HL-60 (cell line): ENCODE data around the gene NT5C1A.

Experiments
- DNase-seq, 2 experiments: peaks; one replicate each; pipeline ENCODE4 v3.0.0-alpha.2; 2010 to 2020; ENCODE audit warnings: low read depth in 1 of 2, low spot score in 1 of 2
- H3K27ac ChIP-seq: fragments of 250-450 bp; sonication (Bioruptor Pico); replicated peaks from 2 replicates; pipeline ENCODE4 v1.5.1; 2020; ENCODE audit warnings: mild to moderate bottlenecking, moderate library complexity
- H3K27me3 ChIP-seq: fragments of 250-450 bp; sonication (Bioruptor Pico); 2 replicates; pipeline ENCODE4 v1.5.1; 2021; ENCODE audit warnings: mild to moderate bottlenecking, moderate library complexity; ENCODE audit not compliant: insufficient read depth, poor library complexity, severe bottlenecking
- H3K4me3 ChIP-seq: replicated peaks from 2 replicates; pipeline ENCODE4 v1.5.1; 2011; ENCODE audit warnings: mild to moderate bottlenecking, control low read depth, low read length; ENCODE audit not compliant: insufficient read depth
- GABPA ChIP-seq: IDR thresholded peaks from 2 replicates; pipeline ENCODE4 v1.6.1; 2012; ENCODE audit warnings: low read depth
- POLR2AphosphoS5 ChIP-seq: IDR thresholded peaks from 2 replicates; pipeline ENCODE4 v1.6.1; 2012; ENCODE audit warnings: low read depth
- SPI1 ChIP-seq: IDR thresholded peaks from 2 replicates; pipeline ENCODE4 v1.6.1; 2012; ENCODE audit warnings: low read depth, mild to moderate bottlenecking, borderline replicate concordance
- TF ChIP-seq, protein P1 (sequence below): IDR thresholded peaks from 2 replicates; pipeline ENCODE4 v1.6.1; 2012; ENCODE audit warnings: low read depth; ENCODE audit not compliant: insufficient replicate concordance
- TF ChIP-seq, protein P2 (sequence below): IDR thresholded peaks from one replicate; pipeline ENCODE4 v1.5.1; 2011; ENCODE audit warnings: low read length, control low read depth, inconsistent platforms; ENCODE audit not compliant: insufficient read depth

NT5C1A gene

GRCh38 chr1:39666772-39667171 lies 5.1 kb downstream of the NT5C1A start:
- TF ChIP-seq SPI1 (no peak), POLR2AphosphoS5 (no peak), GABPA (no peak)
- TF ChIP-seq, protein P1, sequence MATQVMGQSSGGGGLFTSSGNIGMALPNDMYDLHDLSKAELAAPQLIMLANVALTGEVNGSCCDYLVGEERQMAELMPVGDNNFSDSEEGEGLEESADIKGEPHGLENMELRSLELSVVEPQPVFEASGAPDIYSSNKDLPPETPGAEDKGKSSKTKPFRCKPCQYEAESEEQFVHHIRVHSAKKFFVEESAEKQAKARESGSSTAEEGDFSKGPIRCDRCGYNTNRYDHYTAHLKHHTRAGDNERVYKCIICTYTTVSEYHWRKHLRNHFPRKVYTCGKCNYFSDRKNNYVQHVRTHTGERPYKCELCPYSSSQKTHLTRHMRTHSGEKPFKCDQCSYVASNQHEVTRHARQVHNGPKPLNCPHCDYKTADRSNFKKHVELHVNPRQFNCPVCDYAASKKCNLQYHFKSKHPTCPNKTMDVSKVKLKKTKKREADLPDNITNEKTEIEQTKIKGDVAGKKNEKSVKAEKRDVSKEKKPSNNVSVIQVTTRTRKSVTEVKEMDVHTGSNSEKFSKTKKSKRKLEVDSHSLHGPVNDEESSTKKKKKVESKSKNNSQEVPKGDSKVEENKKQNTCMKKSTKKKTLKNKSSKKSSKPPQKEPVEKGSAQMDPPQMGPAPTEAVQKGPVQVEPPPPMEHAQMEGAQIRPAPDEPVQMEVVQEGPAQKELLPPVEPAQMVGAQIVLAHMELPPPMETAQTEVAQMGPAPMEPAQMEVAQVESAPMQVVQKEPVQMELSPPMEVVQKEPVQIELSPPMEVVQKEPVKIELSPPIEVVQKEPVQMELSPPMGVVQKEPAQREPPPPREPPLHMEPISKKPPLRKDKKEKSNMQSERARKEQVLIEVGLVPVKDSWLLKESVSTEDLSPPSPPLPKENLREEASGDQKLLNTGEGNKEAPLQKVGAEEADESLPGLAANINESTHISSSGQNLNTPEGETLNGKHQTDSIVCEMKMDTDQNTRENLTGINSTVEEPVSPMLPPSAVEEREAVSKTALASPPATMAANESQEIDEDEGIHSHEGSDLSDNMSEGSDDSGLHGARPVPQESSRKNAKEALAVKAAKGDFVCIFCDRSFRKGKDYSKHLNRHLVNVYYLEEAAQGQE = no peak
- TF ChIP-seq, protein P2, sequence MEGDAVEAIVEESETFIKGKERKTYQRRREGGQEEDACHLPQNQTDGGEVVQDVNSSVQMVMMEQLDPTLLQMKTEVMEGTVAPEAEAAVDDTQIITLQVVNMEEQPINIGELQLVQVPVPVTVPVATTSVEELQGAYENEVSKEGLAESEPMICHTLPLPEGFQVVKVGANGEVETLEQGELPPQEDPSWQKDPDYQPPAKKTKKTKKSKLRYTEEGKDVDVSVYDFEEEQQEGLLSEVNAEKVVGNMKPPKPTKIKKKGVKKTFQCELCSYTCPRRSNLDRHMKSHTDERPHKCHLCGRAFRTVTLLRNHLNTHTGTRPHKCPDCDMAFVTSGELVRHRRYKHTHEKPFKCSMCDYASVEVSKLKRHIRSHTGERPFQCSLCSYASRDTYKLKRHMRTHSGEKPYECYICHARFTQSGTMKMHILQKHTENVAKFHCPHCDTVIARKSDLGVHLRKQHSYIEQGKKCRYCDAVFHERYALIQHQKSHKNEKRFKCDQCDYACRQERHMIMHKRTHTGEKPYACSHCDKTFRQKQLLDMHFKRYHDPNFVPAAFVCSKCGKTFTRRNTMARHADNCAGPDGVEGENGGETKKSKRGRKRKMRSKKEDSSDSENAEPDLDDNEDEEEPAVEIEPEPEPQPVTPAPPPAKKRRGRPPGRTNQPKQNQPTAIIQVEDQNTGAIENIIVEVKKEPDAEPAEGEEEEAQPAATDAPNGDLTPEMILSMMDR = no peak
- peaks cover 17% of the 10 kb centered on the region for H3K27me3 ChIP-seq

DNA sequence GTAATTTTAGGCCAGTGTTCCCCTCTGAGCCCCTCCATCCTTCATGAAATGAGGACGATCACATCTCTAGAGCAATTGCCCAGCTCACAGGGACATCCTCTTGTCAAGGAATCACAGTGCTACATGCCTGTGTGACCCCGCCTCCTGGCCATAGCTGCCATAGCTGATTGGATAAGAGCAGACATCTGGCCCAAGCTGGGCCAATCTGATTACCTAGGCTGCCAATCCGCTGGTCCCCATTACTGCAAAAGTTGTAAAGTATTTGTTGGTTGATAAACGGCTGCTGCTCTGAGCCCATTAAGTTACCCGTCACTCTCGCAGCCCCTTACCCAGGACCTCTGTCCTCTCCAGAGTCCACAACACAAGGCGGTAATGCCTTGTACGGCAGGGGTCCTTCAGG lies 8.3 kb downstream of the NT5C1A start:
- TF ChIP-seq POLR2AphosphoS5 (no peak), SPI1 (no peak), GABPA (no peak)
- TF ChIP-seq, protein P1 = no peak
- TF ChIP-seq, protein P2 = no peak
- Histone ChIP-seq H3K27ac (no peak overlapping the region), H3K27me3 (no peaks in the 10 kb centered on the region), H3K4me3 (no peak overlapping the region)
- DNase-seq = no peak

More at GRCh38 chr1:39666772-39667171, 5.1 kb downstream of the NT5C1A start:
- no peak overlapping the region for H3K4me3 ChIP-seq
- H3K27ac ChIP-seq = no peak overlapping the region
- no peak for DNase-seq

GRCh38 chr1:39662861-39663260 lies 9.0 kb downstream of the NT5C1A start:
- no peak for DNase-seq
- TF ChIP-seq POLR2AphosphoS5 = no peak
- no peak for TF ChIP-seq GABPA
- TF ChIP-seq, protein P2 = no peak
- TF ChIP-seq, protein P1 = no peak
- Histone ChIP-seq H3K27me3 (no peaks in the 10 kb centered on the region), H3K4me3 (no peak overlapping the region), H3K27ac (no peak overlapping the region)
